Prostate gland (tissue), 2 donors: ENCODE data around the gene DDX54. TPM values are rescaled to one million over a fixed set of nuclear protein-coding genes. Genes with fewer than 3 reads are reported as not detected.

Source experiments
- DNase-seq: peaks from one replicate; pipeline ENCODE4 v3.0.0-alpha.2; 2019; ENCODE audit warnings: low spot score
- H3K27ac ChIP-seq, 2 donors: fragments of 200-600 bp; sonication (generic); 2 replicates each; pipeline ENCODE4 v1.5.1; 2017 to 2019
- H3K27me3 ChIP-seq: fragments of 200-600 bp; sonication (generic); replicated peaks from 2 replicates; pipeline ENCODE4 v1.5.1; 2019; ENCODE audit not compliant: insufficient read depth
- H3K36me3 ChIP-seq, 2 donors: fragments of 200-600 bp; sonication (generic); 1 replicate in 1 of 2; 2 replicates in 1 of 2; pipeline versions ENCODE4 v1.5.1 to v1.8.1; 2017 to 2019
- H3K4me1 ChIP-seq: fragments of 200-600 bp; sonication (generic); replicated peaks from 2 replicates; pipeline ENCODE4 v1.5.1; 2019
- H3K4me3 ChIP-seq, 2 donors: fragments of 200-600 bp; sonication (generic); 2 replicates each; pipeline ENCODE4 v1.5.1; 2017 to 2019
- H3K9me3 ChIP-seq: fragments of 200-600 bp; sonication (generic); 2 replicates; pipeline ENCODE4 v1.5.1; 2017
- CTCF ChIP-seq, 4 experiments: fragments of 200-600 bp in 2 of 4; fragments of 450-650 bp in 2 of 4; sonication (generic) in 2 of 4; IDR thresholded peaks; 1 replicate in 3 of 4; 2 replicates in 1 of 4; pipeline ENCODE4 v1.5.1; 2016 to 2019; ENCODE audit warnings: antibody characterized with exemption in 4 of 4, mild to moderate bottlenecking in 2 of 4, moderate library complexity in 2 of 4
- POLR2A ChIP-seq: fragments of 450-650 bp; IDR thresholded peaks from one replicate; pipeline ENCODE4 v1.6.1; 2016; ENCODE audit warnings: antibody characterized with exemption, mild to moderate bottlenecking
- POLR2AphosphoS5 ChIP-seq: sonication (generic); formaldehyde crosslinking; IDR thresholded peaks from one replicate; pipeline ENCODE4 v1.6.1; 2017; ENCODE audit warnings: antibody characterized with exemption
- WGBS: methylation state at CpG from one replicate; pipeline ENCODE4 v1.1.5; 2018; 5-methylcytosine and 5-hydroxymethylcytosine counted together
- intact Hi-C: fragments of 100-400 bp; cut with DNase I; formaldehyde crosslinking; loops from one replicate; pipeline ENCODE4 v1.14.2; 2022
- total RNA-seq, 2 donors: library from RNA; depleted of rRNA; stranded (reverse); fragments of >200 nt; gene quantifications; one replicate each; pipeline ENCODE4 v1.1.0, GENCODE V29; 2016

DDX54 gene
- total RNA-seq, 2 donors from 2014 or later, result 66.3 to 119 TPM

- Histone ChIP-seq H3K4me3 (no peak overlapping the region), H3K9me3 (no peaks in the 10 kb centered on the region), H3K27ac (no peak overlapping the region), H3K4me1 (no peaks in the 10 kb centered on the region), H3K36me3 (no peaks in the 10 kb centered on the region), H3K27me3 (no peaks in the 10 kb centered on the region)
- no peak for TF ChIP-seq POLR2A
- no peak for TF ChIP-seq CTCF (IDR thresholded peaks at IDR 0.05)
- TF ChIP-seq POLR2AphosphoS5, result no peak
- no peak for DNase-seq
- WGBS, result 81% methylated on average over 12 of the region's 12 CpGs
- intact Hi-C loops, result no loop called here
Measured at GRCh38 chr12:113200021-113200797, 14.9 kb upstream of the DDX54 start.

- no peaks in the 10 kb centered on the region for H3K9me3 ChIP-seq
- H3K36me3 ChIP-seq, result no peaks in the 10 kb centered on the region
- intact Hi-C loops, result loop anchor here (10.0 kb wide), 2 partner anchors 117 to 227 kb away; partner anchors contain the start of gene SDSL
- H3K4me1 ChIP-seq, result no peaks in the 10 kb centered on the region
- DNase-seq, result no peak
- no peaks in the 10 kb centered on the region for H3K27me3 ChIP-seq
- 65% methylated on average over 1 of the region's 1 CpG for WGBS
- no peak for TF ChIP-seq POLR2AphosphoS5
- no peak for TF ChIP-seq POLR2A
- no peak for TF ChIP-seq CTCF (IDR thresholded peaks at IDR 0.05)
- no peak overlapping the region for H3K4me3 ChIP-seq
- no peak overlapping the region for H3K27ac ChIP-seq
Measured at GRCh38 chr12:113198296-113198695, 13.0 kb upstream of the DDX54 start.

GRCh38 chr12:113197518-113198077, 12.3 kb upstream of the DDX54 start:
- WGBS, result 94% methylated on average over 8 of the region's 8 CpGs
- no peak overlapping the region for H3K27ac ChIP-seq
- H3K4me1 ChIP-seq, result no peaks in the 10 kb centered on the region
- TF ChIP-seq CTCF (IDR thresholded peaks at IDR 0.05) (no peak), POLR2A (no peak)
- intact Hi-C loops, result loop anchor here (10.0 kb wide), 2 partner anchors 117 to 227 kb away; partner anchors contain the start of gene SDSL
- no peak overlapping the region for H3K4me3 ChIP-seq
- no peak for DNase-seq
- no peaks in the 10 kb centered on the region for H3K27me3 ChIP-seq
- H3K9me3 ChIP-seq, result no peaks in the 10 kb centered on the region
- H3K36me3 ChIP-seq, result no peaks in the 10 kb centered on the region

GRCh38 chr12:113196990-113197389, 11.7 kb upstream of the DDX54 start:
- no peaks in the 10 kb centered on the region for H3K9me3 ChIP-seq
- TF ChIP-seq POLR2A, result no peak
- peak; percentile 24 to 65 (median 50) for TF ChIP-seq CTCF (IDR thresholded peaks at IDR 0.05)
- peak; percentile 13 for TF ChIP-seq POLR2AphosphoS5
- H3K27me3 ChIP-seq, result no peaks in the 10 kb centered on the region
- peaks cover 0 to under 1% of the 10 kb centered on the region in 2 donors for H3K36me3 ChIP-seq
- WGBS, result 9% methylated on average over 4 of the region's 4 CpGs
- DNase-seq, result peak; percentile 63
- no peaks in the 10 kb centered on the region for H3K4me1 ChIP-seq
- intact Hi-C loops, result loop anchor here (10.0 kb wide), 2 partner anchors 118 to 228 kb away; partner anchors contain the start of gene SDSL
- no peak overlapping the region for H3K27ac ChIP-seq
- H3K4me3 ChIP-seq, result no peak overlapping the region
